GM12892 (cell line): ENCODE results near the gene OAF.

ENCODE experiments used
- POLR2A ChIP-seq: IDR thresholded peaks from 2 replicates; pipeline ENCODE4 v1.6.1; 2011; ENCODE audit warnings: low read depth, low read length, control low read depth
- POLR2AphosphoS5 ChIP-seq: IDR thresholded peaks from 2 replicates; pipeline ENCODE4 v1.6.1; 2011; ENCODE audit warnings: low read depth, low read length, control low read depth
- TAF1 ChIP-seq: IDR thresholded peaks from 2 replicates; pipeline ENCODE4 v1.6.1; 2011; ENCODE audit warnings: low read depth, mild to moderate bottlenecking, control low read depth, low read length, borderline replicate concordance

DNA sequence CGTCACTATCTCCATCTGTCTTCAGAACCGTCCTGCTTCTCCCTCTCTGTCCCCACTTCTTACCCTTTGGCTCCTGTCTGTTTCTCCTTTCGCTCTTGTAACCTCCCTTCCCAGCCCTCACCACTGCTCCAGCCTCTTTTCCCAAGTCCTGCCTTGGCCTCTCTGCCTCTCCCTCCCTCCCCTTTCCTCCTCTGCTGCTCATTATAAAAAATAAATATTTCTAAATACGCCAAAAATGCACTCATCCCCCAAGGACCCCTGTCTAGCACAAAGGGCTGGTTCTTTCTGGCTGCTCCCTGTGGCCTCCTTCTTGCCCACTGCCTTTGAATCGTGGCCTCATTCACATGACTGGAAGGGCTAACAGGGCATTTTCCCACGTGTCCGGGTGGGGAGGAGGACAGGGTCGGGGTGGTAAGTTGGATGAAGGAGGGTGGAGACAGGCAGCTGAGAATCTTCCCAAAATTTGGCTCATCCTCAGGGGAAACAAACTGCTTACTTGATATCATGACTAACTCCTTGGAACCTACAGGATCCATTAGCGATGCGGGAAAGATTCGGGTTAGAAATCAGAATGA is 26.4 kb upstream of the OAF start:
- no peak for TF ChIP-seq POLR2AphosphoS5
- TF ChIP-seq TAF1, result no peak
- no peak for TF ChIP-seq POLR2A
